ENCODE results near the gene C1QTNF8. TPM values are rescaled to one million over a fixed set of nuclear protein-coding genes. Genes with fewer than 3 reads are reported as not detected.

The C1QTNF8 gene
- total RNA-seq, 4 donors from 2014 or later = not detected

- no peaks in the 10 kb centered on the region for H3K9me3 ChIP-seq
- H3K27ac ChIP-seq = no peak overlapping the region
- no peak for DNase-seq (ENCODE audit: low spot score in 2 of 2)
- H3K36me3 ChIP-seq = no peaks in the 10 kb centered on the region
- H3K27me3 ChIP-seq = peaks cover 0 to 75% of the 10 kb centered on the region in 2 donors
- TF ChIP-seq CTCF (IDR thresholded peaks at IDR 0.05) (no peak), EP300 (IDR thresholded peaks at IDR 0.05) (no peak)
- 55 to 63% methylated on average over 13 to 16 of the region's 21 CpGs for WGBS, 2 donors
- H3K4me1 ChIP-seq = peaks cover 0 to 3% (median 0%) of the 10 kb centered on the region in 4 donors
- no peak overlapping the region for H3K4me3 ChIP-seq
These were observed 27.6 kb upstream of the C1QTNF8 start for GRCh38 chr16:1123525-1124230.

- 87 to 92% methylated on average over 13 of the region's 14 CpGs for WGBS, 2 donors
- Histone ChIP-seq H3K27ac (no peak overlapping the region), H3K4me1 (peaks cover 0 to 3% (median 0%) of the 10 kb centered on the region in 4 donors), H3K9me3 (no peaks in the 10 kb centered on the region), H3K36me3 (no peaks in the 10 kb centered on the region), H3K27me3 (peaks cover 0 to 81% of the 10 kb centered on the region in 2 donors), H3K4me3 (no peak overlapping the region)
- TF ChIP-seq POLR2A (IDR thresholded peaks at IDR 0.05) = no peak
- TF ChIP-seq CTCF (IDR thresholded peaks at IDR 0.05) = no peak
- no peak for TF ChIP-seq EP300 (IDR thresholded peaks at IDR 0.05)
- no peak for DNase-seq (ENCODE audit: low spot score in 2 of 2)
These were observed 26.3 kb upstream of the C1QTNF8 start for GRCh38 chr16:1122398-1122765.

- Histone ChIP-seq H3K27me3 (peaks cover 0 to 85% of the 10 kb centered on the region in 2 donors), H3K4me1 (peaks cover 0 to 3% (median 0%) of the 10 kb centered on the region in 4 donors), H3K27ac (no peak overlapping the region), H3K4me3 (no peak overlapping the region), H3K36me3 (no peaks in the 10 kb centered on the region), H3K9me3 (no peaks in the 10 kb centered on the region)
- TF ChIP-seq POLR2A (IDR thresholded peaks at IDR 0.05) = no peak
- no peak for TF ChIP-seq EP300 (IDR thresholded peaks at IDR 0.05)
- TF ChIP-seq CTCF (IDR thresholded peaks at IDR 0.05) = no peak
- 63 to 65% methylated on average over 26 to 29 of the region's 30 CpGs for WGBS, 2 donors
- no peak for DNase-seq (ENCODE audit: low spot score in 2 of 2)
These were observed 25.8 kb upstream of the C1QTNF8 start for GRCh38 chr16:1121601-1122397.

GRCh38 chr16:1121009-1121408 is 25.0 kb upstream of the C1QTNF8 start:
- WGBS, 2 donors = 49 to 65% methylated on average over 18 to 23 of the region's 23 CpGs
- H3K36me3 ChIP-seq = no peaks in the 10 kb centered on the region
- peaks cover 0 to 3% (median 0%) of the 10 kb centered on the region in 4 donors for H3K4me1 ChIP-seq
- peaks cover 0 to 85% of the 10 kb centered on the region in 2 donors for H3K27me3 ChIP-seq
- DNase-seq (ENCODE audit: low spot score in 2 of 2) = no peak
- H3K4me3 ChIP-seq = no peak overlapping the region
- H3K27ac ChIP-seq = no peak overlapping the region
- TF ChIP-seq CTCF (IDR thresholded peaks at IDR 0.05) (no peak), POLR2A (IDR thresholded peaks at IDR 0.05) (no peak), EP300 (IDR thresholded peaks at IDR 0.05) (no peak)
- H3K9me3 ChIP-seq = no peaks in the 10 kb centered on the region

- Histone ChIP-seq H3K9me3 (no peaks in the 10 kb centered on the region), H3K4me3 (no peak overlapping the region), H3K27ac (no peak overlapping the region), H3K27me3 (peaks cover 0 to 86% of the 10 kb centered on the region in 2 donors), H3K4me1 (peaks cover 0 to 3% (median 0%) of the 10 kb centered on the region in 4 donors), H3K36me3 (no peaks in the 10 kb centered on the region)
- 54 to 63% methylated on average over 16 of the region's 22 CpGs for WGBS, 2 donors
- TF ChIP-seq POLR2A (IDR thresholded peaks at IDR 0.05) (no peak), EP300 (IDR thresholded peaks at IDR 0.05) (no peak), CTCF (IDR thresholded peaks at IDR 0.05) (no peak)
- no peak for DNase-seq (ENCODE audit: low spot score in 2 of 2)
These were observed 24.5 kb upstream of the C1QTNF8 start for GRCh38 chr16:1120577-1120941.
